Stimulated activated CD8-positive, alpha-beta memory T cell treated with anti-CD3 and anti-CD28 coated beads, Interleukin-4, amount 100 ng/mL, for 1 hour (primary cell): ENCODE data around the gene PCDH19.

ENCODE experiments used
- DNase-seq, 2 donors: peaks; one replicate each; pipeline ENCODE4 v3.0.0-alpha.2; 2020; ENCODE audit warnings: low read depth in 2 of 2, low spot score in 1 of 2

The PCDH19 gene

DNA sequence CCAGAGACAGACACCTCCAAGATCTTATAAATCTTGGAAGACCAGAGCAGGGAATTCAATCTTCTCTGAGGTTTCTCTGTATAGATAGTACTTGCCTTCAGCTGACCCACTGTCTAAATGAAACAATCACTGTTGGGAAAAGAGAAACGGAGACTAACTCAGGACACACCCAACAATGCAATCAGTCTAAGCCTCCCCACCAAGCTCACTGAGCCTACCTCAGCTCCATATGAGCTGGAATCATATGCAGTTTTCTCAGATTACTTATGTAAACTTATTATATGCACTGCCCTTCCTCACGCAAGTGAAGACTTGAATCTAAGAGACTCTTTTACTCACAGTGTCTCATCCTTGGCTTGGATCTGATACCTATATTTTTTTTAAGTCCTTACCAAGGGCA, 110.5 kb downstream of the PCDH19 start:
- DNase-seq: no peak

DNA sequence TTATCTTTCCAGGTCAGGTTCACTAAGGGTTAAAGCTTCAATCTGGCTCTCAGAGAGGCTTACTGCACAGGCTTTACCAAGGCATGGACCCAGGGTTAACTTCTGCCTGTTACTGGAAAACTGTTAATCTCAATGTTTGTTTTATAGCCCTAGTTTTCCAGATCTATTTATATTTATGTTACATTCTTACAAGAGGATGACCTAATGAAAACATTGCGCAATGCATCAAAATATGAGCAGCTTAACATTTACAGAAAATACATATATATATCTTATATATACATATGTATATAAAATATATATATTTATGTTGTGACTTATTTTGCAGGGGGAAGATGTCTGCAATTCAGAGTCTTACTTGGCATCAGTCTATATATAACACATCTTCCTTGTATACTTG, 112.3 kb downstream of the PCDH19 start:
- no peak for DNase-seq

DNA sequence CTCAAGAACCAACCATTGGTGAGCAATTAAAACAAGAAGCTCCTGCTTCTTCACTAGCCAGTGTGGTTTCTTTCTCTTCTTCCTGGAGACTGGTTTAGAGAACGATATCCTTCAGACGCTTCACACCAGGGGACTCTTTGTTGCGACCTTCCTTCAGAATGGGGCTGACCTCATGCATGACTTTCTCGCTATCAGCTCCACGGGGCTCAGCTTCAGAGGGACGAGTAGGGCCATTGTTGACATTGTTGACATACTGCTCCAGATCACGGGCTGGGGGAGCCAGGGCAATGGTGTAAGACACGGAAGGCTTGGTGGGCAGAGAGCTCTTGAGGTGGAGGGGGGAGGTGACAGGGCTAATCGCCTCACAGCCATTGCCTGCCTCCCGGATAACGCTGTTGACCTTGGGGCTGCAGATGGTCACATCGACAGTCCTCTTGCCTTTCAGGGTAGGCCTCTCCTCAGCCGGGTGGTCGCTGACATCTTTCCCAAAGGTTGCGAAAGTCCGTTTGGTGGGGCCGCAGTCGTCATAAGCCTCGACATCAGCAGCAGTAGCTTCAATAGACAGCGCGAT, 113.8 kb downstream of the PCDH19 start:
- DNase-seq: no peak

DNA sequence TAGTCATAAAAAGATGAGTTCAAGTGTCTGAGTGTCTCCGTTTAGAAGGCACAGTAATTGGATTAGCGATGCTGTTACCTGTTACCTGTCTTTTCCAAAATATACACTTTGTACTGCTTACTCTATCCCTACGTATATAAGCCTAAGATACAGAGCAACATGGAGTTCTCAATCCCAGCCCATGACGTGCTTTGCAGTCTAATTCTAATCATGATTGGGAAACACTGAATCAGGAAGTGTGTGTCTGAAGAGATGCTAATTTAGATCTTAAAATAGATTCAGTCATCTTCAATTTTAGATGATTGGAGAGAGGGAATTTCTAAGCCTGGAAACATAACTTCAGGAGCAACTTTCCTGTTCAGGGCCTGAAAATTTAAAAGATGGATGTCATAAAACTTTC, 115.1 kb downstream of the PCDH19 start:
- DNase-seq: no peak

DNA sequence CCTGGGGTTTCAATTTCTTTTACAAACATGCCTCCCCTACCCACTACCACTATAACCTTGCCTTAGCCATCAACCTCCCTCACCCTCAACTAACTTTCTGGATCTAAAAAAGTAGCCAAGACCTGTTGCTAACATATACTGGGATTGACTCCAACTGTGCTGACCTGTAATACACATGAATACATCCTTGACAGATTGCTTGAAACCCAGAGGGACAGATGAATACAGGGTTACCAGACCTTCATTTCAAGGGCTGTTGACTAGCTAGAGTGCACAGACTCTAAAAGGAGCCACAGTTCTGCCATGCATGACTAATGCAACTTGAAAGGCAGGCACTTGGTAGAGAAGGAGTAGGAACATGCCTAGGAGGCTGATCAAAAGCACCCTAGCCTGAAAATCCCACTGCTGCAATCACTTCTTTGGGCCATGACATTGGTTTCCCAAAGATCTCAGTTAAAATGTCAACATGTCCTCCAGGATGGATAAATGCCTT, 121.0 kb downstream of the PCDH19 start:
- DNase-seq: no peak

DNA sequence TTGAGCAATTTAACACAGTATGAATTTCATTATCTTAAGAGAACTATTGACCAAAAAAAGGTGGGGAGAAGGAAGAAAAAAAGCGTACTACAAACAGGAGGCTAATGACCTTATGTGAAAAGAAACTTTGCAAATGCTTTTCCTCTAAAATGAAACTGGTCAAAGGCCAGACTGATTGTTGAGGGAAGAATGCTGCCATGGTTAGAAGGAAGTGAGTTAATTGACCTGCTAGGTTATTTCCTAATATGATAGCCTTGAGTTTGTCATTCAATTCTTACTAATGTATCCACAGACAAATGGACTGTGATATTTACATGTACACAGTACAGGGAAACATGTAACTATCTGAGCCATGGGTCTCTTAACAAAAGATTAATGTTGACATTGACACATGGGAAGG, 132.8 kb downstream of the PCDH19 start:
- no peak for DNase-seq

DNA sequence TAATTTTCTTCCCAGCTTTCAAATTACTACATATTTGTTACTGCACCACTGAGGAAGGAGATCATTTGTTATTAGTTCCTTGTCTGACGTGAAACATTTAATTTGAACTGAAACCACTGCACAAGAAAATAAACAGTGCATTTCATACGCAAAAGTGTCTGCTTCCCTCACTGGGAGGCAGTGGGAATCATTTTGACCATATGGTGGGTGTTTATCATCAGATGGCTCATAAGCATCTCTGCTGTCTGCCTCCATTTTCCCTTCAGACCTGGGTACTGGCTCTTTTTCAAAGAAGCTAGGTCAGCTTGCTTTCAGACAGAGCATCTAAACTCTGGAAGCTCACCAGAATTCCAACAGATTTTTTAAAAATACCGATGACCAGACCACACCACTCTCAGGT, 135.2 kb downstream of the PCDH19 start:
- DNase-seq: no peak

DNA sequence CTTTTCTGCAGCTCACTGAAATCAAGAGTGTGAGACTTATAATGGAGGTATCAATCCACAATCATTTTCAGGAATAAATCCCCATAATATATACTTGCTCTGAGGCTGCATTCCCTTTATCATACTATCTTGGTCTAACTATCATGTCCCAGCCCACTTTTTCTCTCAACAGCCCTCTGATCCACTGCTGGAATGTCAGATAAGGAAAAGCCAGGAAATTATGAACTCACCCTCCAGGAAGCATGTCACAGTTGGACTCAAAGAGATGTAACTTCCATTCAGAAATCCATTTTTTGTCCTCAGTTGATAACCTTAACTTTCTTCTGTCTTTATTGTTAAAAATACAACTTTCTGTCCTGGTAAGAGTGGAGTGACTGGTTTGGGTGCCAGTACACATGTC, 144.9 kb downstream of the PCDH19 start:
- DNase-seq: no peak

DNA sequence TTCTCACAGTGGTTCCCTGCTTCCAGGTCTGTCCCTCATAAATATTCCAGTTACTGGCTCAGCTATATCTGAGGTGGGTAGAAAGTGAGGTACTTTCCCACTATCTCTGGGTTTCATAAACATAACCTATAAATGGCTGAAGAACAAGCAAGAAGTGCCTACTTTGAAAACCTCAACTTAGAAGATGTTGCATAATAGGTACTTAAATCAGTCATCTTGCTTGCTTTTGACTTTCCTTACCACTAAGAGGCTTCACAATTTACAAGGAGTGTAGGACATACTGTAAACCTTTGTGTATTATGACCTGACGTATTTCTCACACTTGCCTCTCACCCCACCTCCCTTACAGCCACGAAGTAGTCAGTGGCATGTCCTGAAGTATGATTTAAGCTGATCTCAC, 145.9 kb downstream of the PCDH19 start:
- DNase-seq: no peak

DNA sequence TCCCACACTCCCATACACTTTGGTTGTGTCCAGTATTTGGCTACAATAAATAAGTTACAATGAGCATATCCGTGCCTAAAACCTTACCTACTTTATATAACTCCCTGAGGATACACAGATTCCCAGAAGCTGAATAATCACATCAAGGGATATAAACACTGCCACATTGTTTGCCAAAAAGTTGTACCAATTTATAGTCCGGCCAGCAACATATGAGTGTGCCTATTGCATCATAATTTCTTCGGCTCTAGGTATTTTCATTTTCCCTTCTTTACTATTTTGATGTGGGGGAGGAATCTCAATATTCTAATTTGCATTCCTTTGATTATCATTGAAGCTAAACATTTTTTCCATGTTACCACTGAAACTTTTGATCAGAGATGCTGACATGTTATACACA, 146.4 kb downstream of the PCDH19 start:
- DNase-seq: no peak

DNA sequence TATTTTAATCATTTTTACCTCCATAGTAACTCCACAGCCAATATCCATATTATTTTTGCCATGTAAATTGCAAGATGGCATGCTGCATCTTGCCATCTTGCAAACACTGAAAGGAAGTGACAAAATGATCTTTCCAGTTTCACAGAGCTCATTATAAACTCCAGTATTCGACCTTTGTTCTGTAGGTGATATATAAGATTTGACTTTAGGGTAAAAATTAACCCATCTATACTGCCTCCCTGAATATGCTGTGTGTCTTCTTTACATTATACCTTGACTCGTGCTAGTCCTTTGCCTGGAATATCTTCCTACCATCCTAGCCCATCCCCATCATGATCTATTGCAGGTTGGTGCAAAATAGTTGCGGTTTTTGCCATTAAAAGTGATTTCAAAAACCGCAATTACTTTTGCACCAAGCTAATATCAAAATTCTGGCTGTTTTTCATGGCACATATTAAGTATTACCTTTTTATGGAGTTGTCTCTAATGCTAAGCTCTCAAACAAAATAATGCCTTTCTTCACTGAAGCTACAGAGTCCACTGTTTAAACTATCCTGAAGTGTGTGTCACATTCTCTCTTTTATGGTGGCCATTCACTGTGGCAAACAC, 161.1 kb downstream of the PCDH19 start:
- no peak for DNase-seq

DNA sequence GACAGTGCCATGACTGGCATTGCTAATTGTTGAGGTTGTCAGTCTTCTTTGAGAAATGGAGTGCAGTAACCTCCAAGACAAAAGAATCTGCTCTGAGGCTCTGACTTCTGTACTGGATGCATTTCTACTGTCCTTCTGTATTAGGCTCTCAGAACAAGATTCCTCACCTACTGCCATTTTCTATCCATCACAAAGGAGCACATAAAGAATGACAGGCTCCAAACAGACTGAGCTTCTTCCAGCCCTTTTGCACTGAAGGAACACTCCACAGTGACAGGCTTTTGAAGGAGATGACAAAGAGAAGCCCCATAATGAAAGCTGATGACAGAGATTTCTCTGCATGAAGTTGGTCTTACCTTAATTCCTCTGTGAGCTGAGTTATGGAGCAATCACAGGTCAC, 162.2 kb downstream of the PCDH19 start:
- DNase-seq: no peak

DNA sequence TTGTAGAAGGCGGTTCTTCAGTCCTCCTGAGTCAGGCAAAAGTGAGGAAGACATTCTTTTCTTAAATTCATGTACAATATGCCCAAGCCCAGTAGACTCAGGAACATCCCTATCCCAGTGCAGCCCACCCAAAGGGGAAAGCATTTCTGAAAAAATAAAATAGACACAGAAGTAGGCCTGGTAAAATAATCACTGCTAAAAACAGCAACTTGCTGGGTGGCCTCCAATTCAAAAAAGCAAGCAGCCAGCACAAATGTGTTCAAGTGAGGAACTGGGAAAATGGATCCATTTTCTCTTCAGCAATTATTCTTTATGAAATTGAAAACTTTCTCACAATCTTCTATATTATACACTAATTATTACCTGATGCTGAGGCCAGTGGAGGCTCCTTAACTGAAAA, 165.4 kb downstream of the PCDH19 start:
- no peak for DNase-seq
